DOHH2 (cell line): Measurements from ENCODE around the gene GINM1.

ENCODE experiments used
- CTCF ChIP-seq: fragments of 200-600 bp; sonication (generic); IDR thresholded peaks from one replicate; pipeline ENCODE4 v1.5.1; 2014; ENCODE audit warnings: antibody characterized with exemption, mild to moderate bottlenecking, low read depth, low read length; ENCODE audit not compliant: poor library complexity, severe bottlenecking
- EZH2phosphoT487 ChIP-seq: fragments of 200-600 bp; sonication (generic); IDR thresholded peaks from 2 replicates; pipeline ENCODE4 v1.6.1; 2017; ENCODE audit warnings: borderline replicate concordance, mild to moderate bottlenecking, antibody characterized with exemption, low read length, moderate library complexity, mixed read lengths

GRCh38 chr6:149567945-149568585, 1.9 kb downstream of the GINM1 start:
- TF ChIP-seq CTCF: no peak
- no peak for TF ChIP-seq EZH2phosphoT487
